Stimulated activated naive CD8-positive, alpha-beta T cell treated with anti-CD3 and anti-CD28 coated beads, Interleukin-15, amount 100 ng/mL, for 72 hours (primary cell): ENCODE results near the gene ADCY2.

Source experiments
- ATAC-seq: fragments of 150-1000 bp; cut with Tn5 transposase; 2 replicates; pipeline ENCODE4 v1.10.0; 2021; ENCODE audit warnings: mild to moderate bottlenecking, moderate library complexity
- DNase-seq, 2 donors: peaks; one replicate each; pipeline ENCODE4 v3.0.0; 2021 to 2022
- H3K27ac Mint-ChIP-seq, 2 donors: one replicate each; pipeline ENCODE4 v1.8.0; 2022; ENCODE audit warnings: mild to moderate bottlenecking in 2 of 2, mixed read lengths in 2 of 2, moderate library complexity in 2 of 2
- H3K27me3 Mint-ChIP-seq: one replicate; pipeline ENCODE4 v1.8.0; 2022; ENCODE audit warnings: mixed read lengths
- H3K4me1 Mint-ChIP-seq: one replicate; pipeline ENCODE4 v1.8.0; 2022; ENCODE audit warnings: mild to moderate bottlenecking, mixed read lengths
- H3K4me3 Mint-ChIP-seq, 2 donors: one replicate each; pipeline ENCODE4 v1.8.0; 2022; ENCODE audit warnings: mild to moderate bottlenecking in 2 of 2, mixed read lengths in 2 of 2, moderate library complexity in 1 of 2
- H3K9me3 Mint-ChIP-seq, 2 donors: one replicate each; pipeline ENCODE4 v1.8.0; 2022; ENCODE audit warnings: mixed read lengths in 2 of 2

Gene ADCY2

DNA sequence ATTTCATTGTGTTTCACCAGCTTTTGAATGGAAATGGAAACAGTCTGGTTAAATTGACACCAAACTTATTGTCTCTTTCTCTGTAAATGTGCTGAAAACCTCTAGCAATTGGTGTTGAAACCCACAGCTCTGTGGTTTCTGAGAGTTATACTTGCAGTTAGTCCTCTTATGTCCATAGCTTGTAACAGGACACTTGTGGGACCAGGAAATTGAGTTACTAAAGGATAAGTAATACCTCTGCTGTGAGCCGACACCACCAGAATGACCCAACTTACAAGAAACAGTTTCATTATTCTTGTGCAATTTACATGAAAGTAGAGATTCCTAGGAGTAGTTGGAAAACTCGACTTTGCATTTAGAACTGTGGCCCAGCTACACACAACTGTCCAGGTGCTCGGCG is 263.5 kb downstream of the ADCY2 start:
- DNase-seq: no peak
- Mint-ChIP-seq H3K9me3 (peaks cover 0 to 7% of the 10 kb centered on the region in 2 donors), H3K4me1 (no peaks in the 10 kb centered on the region), H3K27me3 (peaks cover 6% of the 10 kb centered on the region), H3K4me3 (no peak overlapping the region), H3K27ac (no peak overlapping the region)
- no peak for ATAC-seq

GRCh38 chr5:7662289-7662688 is 266.4 kb downstream of the ADCY2 start:
- Mint-ChIP-seq H3K4me1 (no peaks in the 10 kb centered on the region), H3K27ac (no peak overlapping the region), H3K9me3 (peaks cover 0 to 5% of the 10 kb centered on the region in 2 donors), H3K4me3 (no peak overlapping the region), H3K27me3 (no peaks in the 10 kb centered on the region)
- ATAC-seq: no peak
- DNase-seq: no peak

GRCh38 chr5:7663808-7664207 is 267.9 kb downstream of the ADCY2 start:
- Mint-ChIP-seq H3K9me3 (peaks cover 0 to 5% of the 10 kb centered on the region in 2 donors), H3K27me3 (no peaks in the 10 kb centered on the region), H3K4me3 (no peak overlapping the region), H3K27ac (no peak overlapping the region), H3K4me1 (no peaks in the 10 kb centered on the region)
- DNase-seq: no peak
- ATAC-seq: no peak

DNA sequence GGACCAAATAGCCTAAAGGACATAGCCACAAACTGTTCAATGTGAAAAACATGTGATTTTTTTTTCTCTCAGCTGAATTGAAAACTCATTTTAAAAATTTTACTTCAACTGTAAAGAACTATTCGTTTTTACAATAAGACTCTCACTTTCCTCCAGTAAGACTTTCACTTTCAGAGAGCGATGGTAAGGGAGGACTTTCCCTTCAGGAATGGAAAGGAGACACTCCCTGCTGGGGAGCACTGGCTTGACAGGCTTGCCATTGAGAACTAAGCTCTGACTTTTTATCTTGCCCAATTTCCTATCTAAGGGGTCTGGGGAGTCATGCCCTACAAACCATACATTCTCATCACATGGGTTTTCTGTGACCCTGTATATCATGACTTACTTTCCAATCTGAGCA is 268.3 kb downstream of the ADCY2 start:
- peaks cover 0 to 5% of the 10 kb centered on the region in 2 donors for H3K9me3 Mint-ChIP-seq
- no peak overlapping the region for H3K27ac Mint-ChIP-seq
- ATAC-seq (no peak), DNase-seq (no peak)
- H3K4me3 Mint-ChIP-seq: no peak overlapping the region
- no peaks in the 10 kb centered on the region for H3K4me1 Mint-ChIP-seq
- no peaks in the 10 kb centered on the region for H3K27me3 Mint-ChIP-seq

DNA sequence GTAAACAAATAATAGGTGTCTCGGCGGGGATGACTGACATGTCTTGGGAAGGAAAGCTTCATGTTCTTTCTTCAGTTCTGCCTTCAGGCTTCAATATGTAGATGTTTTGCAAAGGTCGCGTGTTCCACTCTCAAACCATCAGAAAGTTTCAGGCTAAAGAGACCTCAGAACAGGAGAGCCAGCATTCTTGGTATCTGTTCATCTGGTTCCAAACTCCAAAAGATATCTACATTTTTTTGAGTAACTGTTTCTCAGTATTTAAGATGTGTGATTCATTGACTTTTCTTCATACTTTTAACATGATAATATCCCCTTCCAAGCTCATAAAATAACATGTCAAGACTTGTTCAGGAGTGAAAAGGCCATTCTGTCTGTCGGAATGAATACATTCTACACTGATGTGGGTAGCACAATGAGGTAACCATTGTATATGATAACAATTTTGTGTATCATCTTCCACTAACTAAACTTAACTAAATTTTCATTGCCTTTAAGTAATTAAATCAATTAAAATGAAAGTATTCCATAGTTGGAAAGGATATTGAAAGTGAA is 271.4 kb downstream of the ADCY2 start:
- Mint-ChIP-seq H3K4me1 (no peaks in the 10 kb centered on the region), H3K4me3 (no peak overlapping the region), H3K9me3 (peaks cover 0 to 5% of the 10 kb centered on the region in 2 donors), H3K27me3 (no peaks in the 10 kb centered on the region), H3K27ac (no peak overlapping the region)
- ATAC-seq: no peak
- no peak for DNase-seq

- no peak for DNase-seq
- H3K4me3 Mint-ChIP-seq: no peak overlapping the region
- H3K9me3 Mint-ChIP-seq: peaks cover 0 to 5% of the 10 kb centered on the region in 2 donors
- H3K4me1 Mint-ChIP-seq: no peaks in the 10 kb centered on the region
- no peak for ATAC-seq
- no peaks in the 10 kb centered on the region for H3K27me3 Mint-ChIP-seq
- no peak overlapping the region for H3K27ac Mint-ChIP-seq
Measured at GRCh38 chr5:7668161-7668560, 272.2 kb downstream of the ADCY2 start.

DNA sequence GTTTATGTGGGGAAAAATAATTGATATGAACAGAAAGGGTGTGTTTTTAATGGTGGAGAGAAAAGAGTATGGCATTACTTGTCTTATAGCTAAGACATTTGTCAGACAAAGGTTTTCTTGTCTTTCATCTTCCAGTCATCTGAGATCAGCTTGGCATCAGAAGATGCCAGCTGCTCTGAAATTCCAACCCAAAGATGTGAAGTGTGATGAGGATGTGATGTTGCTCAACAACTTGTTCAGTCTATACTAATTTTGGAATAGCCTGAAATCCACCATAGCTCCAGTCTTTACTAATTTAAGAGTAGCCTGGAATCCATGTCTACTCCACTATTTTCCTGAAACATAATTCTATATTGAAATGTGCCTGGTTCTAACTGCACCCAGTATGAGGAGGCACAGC is 272.7 kb downstream of the ADCY2 start:
- Mint-ChIP-seq H3K27me3 (no peaks in the 10 kb centered on the region), H3K9me3 (peaks cover 0 to 5% of the 10 kb centered on the region in 2 donors), H3K27ac (no peak overlapping the region), H3K4me1 (no peaks in the 10 kb centered on the region), H3K4me3 (no peak overlapping the region)
- ATAC-seq: no peak
- DNase-seq: no peak

- no peak for ATAC-seq
- H3K4me1 Mint-ChIP-seq: no peaks in the 10 kb centered on the region
- no peak overlapping the region for H3K27ac Mint-ChIP-seq
Measured at GRCh38 chr5:7671381-7671993, 275.5 kb downstream of the ADCY2 start.

DNA sequence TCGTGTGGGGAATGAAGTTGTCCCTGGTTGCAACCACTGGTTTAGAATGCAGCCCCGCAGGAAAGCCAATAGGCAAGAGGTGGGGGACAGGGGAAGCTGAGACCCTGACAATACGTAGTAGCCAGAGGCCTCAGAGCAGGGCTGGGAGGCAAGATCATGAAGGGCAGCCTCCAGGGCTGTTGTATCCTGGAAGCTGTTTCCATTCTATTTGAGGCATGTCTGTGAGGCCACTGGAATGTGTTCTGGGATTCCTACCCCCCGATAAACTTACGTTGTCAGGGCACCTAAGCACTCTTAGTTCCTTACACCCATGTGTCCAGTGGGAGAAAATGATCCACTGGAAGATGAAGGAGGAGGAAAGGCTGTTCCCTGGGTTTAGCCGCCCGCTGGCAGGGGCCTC is 277.7 kb downstream of the ADCY2 start:
- DNase-seq (no peak), ATAC-seq (no peak)
- Mint-ChIP-seq H3K27ac (no peak overlapping the region), H3K4me1 (no peaks in the 10 kb centered on the region), H3K4me3 (no peak overlapping the region), H3K27me3 (no peaks in the 10 kb centered on the region), H3K9me3 (no peaks in the 10 kb centered on the region)

More at GRCh38 chr5:7671381-7671993, 275.5 kb downstream of the ADCY2 start:
- H3K4me3 Mint-ChIP-seq: no peak overlapping the region
- H3K27me3 Mint-ChIP-seq: no peaks in the 10 kb centered on the region
- DNase-seq: no peak
- peaks cover 0 to 5% of the 10 kb centered on the region in 2 donors for H3K9me3 Mint-ChIP-seq

GRCh38 chr5:7676455-7676854 is 280.5 kb downstream of the ADCY2 start:
- ATAC-seq (no peak), DNase-seq (no peak)
- no peaks in the 10 kb centered on the region for H3K27me3 Mint-ChIP-seq
- H3K4me1 Mint-ChIP-seq: no peaks in the 10 kb centered on the region
- H3K27ac Mint-ChIP-seq: no peak overlapping the region
- no peaks in the 10 kb centered on the region for H3K9me3 Mint-ChIP-seq
- no peak overlapping the region for H3K4me3 Mint-ChIP-seq

DNA sequence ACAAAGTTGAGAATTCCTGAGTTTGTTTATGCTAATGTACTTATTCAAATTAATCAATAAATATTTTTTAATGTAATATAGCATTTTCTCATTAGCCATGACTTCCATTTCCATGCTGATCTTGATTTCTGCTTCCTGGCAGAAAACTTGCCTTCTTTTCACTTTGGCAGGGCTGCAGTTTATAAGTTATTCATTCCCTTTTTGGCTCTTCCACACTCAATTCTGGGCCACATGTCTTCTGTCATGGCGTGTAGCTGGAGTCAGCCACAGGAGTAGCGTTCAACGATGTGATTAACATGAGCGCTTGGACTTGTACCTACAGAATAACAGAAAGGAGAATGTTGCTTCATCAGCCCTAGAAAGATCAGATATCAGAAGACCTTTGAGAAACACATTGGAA is 282.1 kb downstream of the ADCY2 start:
- H3K9me3 Mint-ChIP-seq: no peaks in the 10 kb centered on the region
- H3K4me1 Mint-ChIP-seq: no peaks in the 10 kb centered on the region
- no peak overlapping the region for H3K27ac Mint-ChIP-seq
- DNase-seq (no peak), ATAC-seq (no peak)
- no peaks in the 10 kb centered on the region for H3K27me3 Mint-ChIP-seq
- no peak overlapping the region for H3K4me3 Mint-ChIP-seq

- Mint-ChIP-seq H3K4me3 (no peak overlapping the region), H3K27ac (no peak overlapping the region), H3K9me3 (no peaks in the 10 kb centered on the region), H3K27me3 (no peaks in the 10 kb centered on the region), H3K4me1 (no peaks in the 10 kb centered on the region)
- no peak for DNase-seq
- ATAC-seq: no peak
Measured at GRCh38 chr5:7679663-7680062, 283.7 kb downstream of the ADCY2 start.

DNA sequence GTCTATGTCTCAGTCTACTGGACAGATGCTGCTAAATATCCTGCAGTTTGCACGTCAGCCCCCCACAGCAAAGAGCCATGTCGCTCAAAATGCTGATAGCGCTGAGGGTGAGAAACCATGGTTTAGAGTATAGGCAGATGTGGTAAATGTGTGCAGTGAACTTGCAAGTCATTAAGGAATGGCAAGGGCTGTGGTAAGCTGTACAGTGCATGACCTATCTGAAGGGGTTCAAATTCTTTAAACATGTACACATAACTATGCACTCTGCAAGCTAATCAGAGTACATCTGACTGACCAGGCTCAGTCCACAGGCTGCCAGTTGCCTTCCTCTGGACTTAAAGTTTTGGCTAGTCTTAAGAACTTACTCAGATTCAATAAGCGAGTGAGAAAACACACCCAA is 284.3 kb downstream of the ADCY2 start:
- ATAC-seq (no peak), DNase-seq (no peak)
- H3K27me3 Mint-ChIP-seq: no peaks in the 10 kb centered on the region
- no peaks in the 10 kb centered on the region for H3K4me1 Mint-ChIP-seq
- no peaks in the 10 kb centered on the region for H3K9me3 Mint-ChIP-seq
- H3K27ac Mint-ChIP-seq: no peak overlapping the region
- H3K4me3 Mint-ChIP-seq: no peak overlapping the region

DNA sequence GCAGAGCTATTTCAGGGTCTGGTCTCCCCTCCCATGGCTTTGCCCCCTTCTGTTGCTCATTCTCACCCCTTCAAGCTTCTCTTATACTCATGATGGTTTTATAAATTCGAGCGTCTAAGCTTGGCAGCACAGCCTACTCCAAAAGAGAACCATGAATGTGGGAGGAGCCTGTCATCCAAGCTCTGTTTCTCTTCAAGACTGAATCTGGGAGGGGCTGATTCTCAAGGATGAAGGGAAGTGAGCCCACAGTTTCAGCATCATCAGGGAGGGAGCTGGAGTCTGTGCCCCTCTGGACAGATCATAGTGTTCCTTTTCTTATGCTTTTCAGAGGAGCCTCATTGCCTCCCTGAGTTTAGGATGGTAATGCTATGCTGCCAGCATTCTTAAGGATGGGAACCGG is 286.4 kb downstream of the ADCY2 start:
- ATAC-seq (no peak), DNase-seq (no peak)
- Mint-ChIP-seq H3K4me3 (no peak overlapping the region), H3K4me1 (no peaks in the 10 kb centered on the region), H3K27me3 (no peaks in the 10 kb centered on the region), H3K9me3 (no peaks in the 10 kb centered on the region), H3K27ac (no peak overlapping the region)

- Mint-ChIP-seq H3K27ac (no peak overlapping the region), H3K4me1 (no peaks in the 10 kb centered on the region), H3K4me3 (no peak overlapping the region), H3K9me3 (no peaks in the 10 kb centered on the region), H3K27me3 (no peaks in the 10 kb centered on the region)
- ATAC-seq (no peak), DNase-seq (no peak)
Measured at GRCh38 chr5:7683753-7684152, 287.8 kb downstream of the ADCY2 start.

DNA sequence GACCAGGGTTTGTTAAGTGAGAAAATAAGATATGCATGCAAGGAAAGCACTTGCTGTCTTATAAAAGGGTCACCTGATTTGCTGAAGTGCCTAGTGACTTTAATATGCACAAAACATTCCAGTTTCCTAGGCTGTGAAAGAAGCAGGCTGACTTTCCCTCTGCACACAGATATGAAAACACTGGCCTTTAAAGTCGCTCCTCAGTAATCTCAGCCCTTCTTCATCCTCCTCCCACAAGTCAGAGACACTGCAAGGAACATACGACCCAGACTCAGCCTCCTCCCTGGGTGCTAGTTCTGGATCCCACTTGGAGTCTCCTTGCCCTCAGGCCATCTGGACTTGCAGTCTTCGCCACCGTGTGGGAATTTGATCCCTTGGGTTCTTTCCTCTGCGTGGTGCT is 288.9 kb downstream of the ADCY2 start:
- ATAC-seq (no peak), DNase-seq (no peak)
- Mint-ChIP-seq H3K9me3 (no peaks in the 10 kb centered on the region), H3K4me1 (no peaks in the 10 kb centered on the region), H3K27me3 (no peaks in the 10 kb centered on the region), H3K27ac (no peak overlapping the region), H3K4me3 (no peak overlapping the region)

- H3K27ac Mint-ChIP-seq: no peak overlapping the region
- H3K27me3 Mint-ChIP-seq: no peaks in the 10 kb centered on the region
- DNase-seq (no peak), ATAC-seq (no peak)
- H3K4me3 Mint-ChIP-seq: no peak overlapping the region
- no peaks in the 10 kb centered on the region for H3K9me3 Mint-ChIP-seq
- no peaks in the 10 kb centered on the region for H3K4me1 Mint-ChIP-seq
Measured at GRCh38 chr5:7686794-7687193, 290.9 kb downstream of the ADCY2 start.
